Vagina (tissue), 2 donors: ENCODE results near the gene IFNGR2. TPM values are rescaled to one million over a fixed set of nuclear protein-coding genes. Genes with fewer than 3 reads are reported as not detected.

Experiments
- DNase-seq, 2 donors: peaks; one replicate each; pipeline ENCODE4 v3.0.0-alpha.2; 2017; ENCODE audit errors: extremely low spot score in 2 of 2
- H3K27ac ChIP-seq: fragments of 200-600 bp; sonication (generic); one replicate; pipeline ENCODE4 v1.5.1; 2019
- H3K27me3 ChIP-seq: fragments of 200-600 bp; sonication (generic); one replicate; pipeline ENCODE4 v1.5.1; 2019
- H3K36me3 ChIP-seq, 2 donors: fragments of 200-600 bp; sonication (generic); one replicate each; pipeline ENCODE4 v1.5.1; 2017 to 2019
- H3K4me1 ChIP-seq: fragments of 200-600 bp; sonication (generic); one replicate; pipeline ENCODE4 v1.5.1; 2019
- H3K4me3 ChIP-seq, 2 donors: fragments of 200-600 bp; sonication (generic); 1 replicate in 1 of 2; 2 replicates in 1 of 2; pipeline ENCODE4 v1.5.1; 2016 to 2019
- H3K9me3 ChIP-seq: fragments of 200-600 bp; sonication (generic); one replicate; pipeline ENCODE4 v1.5.1; 2019
- CTCF ChIP-seq, 3 experiments: fragments of 450-650 bp in 2 of 3; fragments of 200-600 bp in 1 of 3; sonication (generic) in 1 of 3; IDR thresholded peaks; one replicate each; pipeline ENCODE4 v1.5.1; 2017 to 2019; ENCODE audit warnings: antibody characterized with exemption in 3 of 3, mild to moderate bottlenecking in 2 of 3, moderate library complexity in 2 of 3
- POLR2A ChIP-seq, 2 donors: fragments of 450-650 bp; IDR thresholded peaks; one replicate each; pipeline ENCODE4 v1.6.1; 2017; ENCODE audit warnings: antibody characterized with exemption in 2 of 2, mild to moderate bottlenecking in 2 of 2, moderate library complexity in 2 of 2
- POLR2AphosphoS5 ChIP-seq, 2 donors: sonication (generic); formaldehyde crosslinking; IDR thresholded peaks; one replicate each; pipeline ENCODE4 v1.9.0; 2017; ENCODE audit warnings: antibody characterized with exemption in 2 of 2, mild to moderate bottlenecking in 2 of 2, low read depth in 1 of 2; ENCODE audit not compliant: insufficient read depth in 1 of 2
- intact Hi-C: fragments of 100-400 bp; cut with DNase I; formaldehyde crosslinking; loops from one replicate; pipeline ENCODE4 v1.15.1; 2023
- total RNA-seq: library from RNA; depleted of rRNA; stranded (reverse); fragments of >200 nt; gene quantifications from one replicate; pipeline ENCODE4 v1.2.3, GENCODE V29; 2016

IFNGR2 gene
- total RNA-seq = 89.6 TPM

GRCh38 chr21:33403128-33403785 is at the start of gene IFNGR2:
Gene IFNGR2 (plus strand): TSS chr21:33403413. CDS start chr21:33403544, 131 bp downstream.
- DNase-seq = no peak
- TF ChIP-seq POLR2A (IDR thresholded peaks at IDR 0.05) (peak in 1 of 2 donors; percentile 31), CTCF (IDR thresholded peaks at IDR 0.05) (no peak)
- peak within 1 kb of the TSS; percentile 94 for H3K27ac ChIP-seq
- peaks cover 45% of the 10 kb centered on the region for H3K4me1 ChIP-seq
- no peaks in the 10 kb centered on the region for H3K9me3 ChIP-seq
- H3K27me3 ChIP-seq = no peaks in the 10 kb centered on the region
- H3K4me3 ChIP-seq = peak within 1 kb of the TSS; percentile 76
- intact Hi-C loops = loop anchor here (2.0 kb wide), 1 partner anchor 16 kb away; no protein-coding TSS in a partner anchor
- H3K36me3 ChIP-seq = no peaks in the 10 kb centered on the region

GRCh38 chr21:33355355-33355754 is 47.9 kb upstream of the IFNGR2 start:
- DNase-seq = no peak
- intact Hi-C loops = loop anchor here (10.0 kb wide), 1 partner anchor 89 kb away; no protein-coding TSS in a partner anchor
- Histone ChIP-seq H3K27ac (no peak overlapping the region), H3K27me3 (no peaks in the 10 kb centered on the region), H3K4me3 (no peak overlapping the region), H3K4me1 (peaks cover 4% of the 10 kb centered on the region), H3K36me3 (peaks cover 7 to 19% of the 10 kb centered on the region in 2 donors), H3K9me3 (no peaks in the 10 kb centered on the region)
- TF ChIP-seq POLR2A (IDR thresholded peaks at IDR 0.05) = no peak
- TF ChIP-seq POLR2AphosphoS5 (IDR thresholded peaks at IDR 0.05; ENCODE audit: insufficient read depth in 1 of 2, low read depth in 1 of 2) = no peak
- no peak for TF ChIP-seq CTCF (IDR thresholded peaks at IDR 0.05)

GRCh38 chr21:33355996-33356395 is 47.2 kb upstream of the IFNGR2 start:
- TF ChIP-seq POLR2AphosphoS5 (IDR thresholded peaks at IDR 0.05; ENCODE audit: insufficient read depth in 1 of 2, low read depth in 1 of 2) (no peak), POLR2A (IDR thresholded peaks at IDR 0.05) (no peak), CTCF (IDR thresholded peaks at IDR 0.05) (no peak)
- peaks cover 10% of the 10 kb centered on the region for H3K4me1 ChIP-seq
- no peak for DNase-seq
- no peak overlapping the region for H3K4me3 ChIP-seq
- no peaks in the 10 kb centered on the region for H3K9me3 ChIP-seq
- H3K27me3 ChIP-seq = no peaks in the 10 kb centered on the region
- no peak overlapping the region for H3K27ac ChIP-seq
- intact Hi-C loops = loop anchor here (10.0 kb wide), 1 partner anchor 89 kb away; no protein-coding TSS in a partner anchor
- peaks cover 7 to 19% of the 10 kb centered on the region in 2 donors for H3K36me3 ChIP-seq

- intact Hi-C loops = loop anchor here (10.0 kb wide), 1 partner anchor 88 kb away; no protein-coding TSS in a partner anchor
- Histone ChIP-seq H3K4me1 (peaks cover 20% of the 10 kb centered on the region), H3K27me3 (no peaks in the 10 kb centered on the region), H3K4me3 (no peak overlapping the region), H3K27ac (no peak overlapping the region), H3K36me3 (peaks cover 7 to 19% of the 10 kb centered on the region in 2 donors), H3K9me3 (no peaks in the 10 kb centered on the region)
- TF ChIP-seq POLR2A (IDR thresholded peaks at IDR 0.05) = no peak
- TF ChIP-seq CTCF (IDR thresholded peaks at IDR 0.05) = no peak
- TF ChIP-seq POLR2AphosphoS5 (IDR thresholded peaks at IDR 0.05; ENCODE audit: insufficient read depth in 1 of 2, low read depth in 1 of 2) = no peak
- DNase-seq = no peak
Observed at GRCh38 chr21:33357177-33357576, 46.0 kb upstream of the IFNGR2 start.

- Histone ChIP-seq H3K4me1 (peaks cover 23% of the 10 kb centered on the region), H3K9me3 (no peaks in the 10 kb centered on the region), H3K4me3 (no peak overlapping the region), H3K27ac (peak overlapping the region; percentile 15), H3K36me3 (peaks cover 7 to 14% of the 10 kb centered on the region in 2 donors), H3K27me3 (no peaks in the 10 kb centered on the region)
- TF ChIP-seq POLR2AphosphoS5 (IDR thresholded peaks at IDR 0.05; ENCODE audit: insufficient read depth in 1 of 2, low read depth in 1 of 2) (no peak), POLR2A (IDR thresholded peaks at IDR 0.05) (no peak), CTCF (IDR thresholded peaks at IDR 0.05) (no peak)
- DNase-seq = no peak
- intact Hi-C loops = loop anchor here (10.0 kb wide), 1 partner anchor 85 kb away; no protein-coding TSS in a partner anchor
Observed at GRCh38 chr21:33359446-33359845, 43.8 kb upstream of the IFNGR2 start.
